IMR-90 (cell line): Measurements from ENCODE around the gene STRN4. TPM values are rescaled to one million over a fixed set of nuclear protein-coding genes. Genes with fewer than 3 reads are reported as not detected.

Experiments
- ATAC-seq: fragments of 200-7000 bp; cut with Tn5 transposase; 2 replicates; pipeline ENCODE4 v1.9.1; 2020; ENCODE audit warnings: low read depth, mild to moderate bottlenecking, moderate library complexity
- BruUV-seq: library from RNA; stranded (reverse); fragments of 400-500 nt; replicated peaks from 2 replicates; lab custom pipeline; 2021; lab: Mats Ljungman, UMichigan
- CTCF ChIA-PET: fragments of 300-600 bp; formaldehyde crosslinking; extraction: SDS; loops from one replicate; lab custom pipeline; 2021; ENCODE audit warnings: antibody characterized with exemption; lab: Yijun Ruan, JAX
- POLR2A ChIA-PET: fragments of 300-600 bp; sonication (Branson Sonifier 250); formaldehyde crosslinking; loops from one replicate; lab custom pipeline; 2022; ENCODE audit warnings: antibody characterized with exemption; ENCODE audit not compliant: unreplicated experiment; lab: Charles Lee
- DNase-seq: peaks from one replicate; pipeline ENCODE4 v3.0.0; 2013
- H2AFZ ChIP-seq: replicated peaks from 2 replicates; pipeline ENCODE3; 2013; ENCODE audit warnings: low read length, mild to moderate bottlenecking; ENCODE audit not compliant: poor library complexity
- H2AK5ac ChIP-seq: 2 replicates; pipeline ENCODE4 v1.6.1; 2013; ENCODE audit warnings: low read depth, low read length, inconsistent platforms
- H2AK9ac ChIP-seq: replicated peaks from 2 replicates; pipeline ENCODE3; 2013; ENCODE audit warnings: mild to moderate bottlenecking, low read depth, low read length, moderate library complexity; ENCODE audit not compliant: poor library complexity
- H2BK120ac ChIP-seq: 2 replicates; pipeline ENCODE4 v1.6.1; 2013; ENCODE audit warnings: low read depth, low read length, inconsistent platforms
- H2BK15ac ChIP-seq: 3 replicates; pipeline ENCODE4 v1.6.1; 2013; ENCODE audit warnings: low read depth, low read length, inconsistent platforms
- H2BK20ac ChIP-seq: 2 replicates; pipeline ENCODE4 v1.6.1; 2013; ENCODE audit warnings: low read depth, mild to moderate bottlenecking, inconsistent platforms, low read length, moderate library complexity
- H2BK5ac ChIP-seq: 2 replicates; pipeline ENCODE4 v1.6.1; 2013; ENCODE audit warnings: mild to moderate bottlenecking, low read depth, low read length, inconsistent platforms; ENCODE audit not compliant: poor library complexity, severe bottlenecking
- H3K14ac ChIP-seq: replicated peaks from 2 replicates; pipeline ENCODE4 v1.6.1; 2013; ENCODE audit warnings: low read depth, low read length, inconsistent platforms
- H3K18ac ChIP-seq: 2 replicates; pipeline ENCODE4 v1.6.1; 2013; ENCODE audit warnings: low read depth, low read length, control low read depth
- H3K23ac ChIP-seq: 2 replicates; pipeline ENCODE4 v1.6.1; 2013; ENCODE audit warnings: low read depth, low read length, inconsistent platforms
- H3K27ac ChIP-seq: 2 replicates; pipeline ENCODE4 v1.5.1; 2013; ENCODE audit warnings: mild to moderate bottlenecking, control low read depth, low read length; ENCODE audit not compliant: insufficient read depth
- H3K27me3 ChIP-seq: 2 replicates; pipeline ENCODE4 v1.6.1; 2013; ENCODE audit warnings: low read length; ENCODE audit not compliant: control insufficient read depth, insufficient read depth
- H3K36me3 ChIP-seq: 2 replicates; pipeline ENCODE4 v1.6.1; 2013; ENCODE audit warnings: low read length, mixed read lengths; ENCODE audit not compliant: control insufficient read depth, insufficient read depth
- H3K4ac ChIP-seq: 2 replicates; pipeline ENCODE4 v1.6.1; 2013; ENCODE audit warnings: low read depth, low read length, inconsistent platforms
- H3K4me1 ChIP-seq: 2 replicates; pipeline ENCODE4 v1.6.1; 2013; ENCODE audit warnings: low read length, mixed read lengths; ENCODE audit not compliant: control insufficient read depth, insufficient read depth
- H3K4me2 ChIP-seq: 2 replicates; pipeline ENCODE4 v1.6.1; 2013; ENCODE audit warnings: low read depth, mild to moderate bottlenecking, control low read depth, low read length, moderate library complexity
- H3K4me3 ChIP-seq: 2 replicates; pipeline ENCODE4 v1.5.1; 2013; ENCODE audit warnings: low read depth, mild to moderate bottlenecking, control low read depth, low read length, moderate library complexity; ENCODE audit not compliant: insufficient read depth
- H3K56ac ChIP-seq: 2 replicates; pipeline ENCODE4 v1.6.1; 2013; ENCODE audit warnings: low read length, inconsistent platforms; ENCODE audit not compliant: insufficient read depth; ENCODE audit errors: extremely low read depth
- H3K79me1 ChIP-seq, 2 experiments: 2 replicates each; pipeline ENCODE4 v1.6.1; 2013; ENCODE audit warnings: low read length in 2 of 2, inconsistent platforms in 1 of 2, low read depth in 1 of 2
- H3K9ac ChIP-seq: 2 replicates; pipeline ENCODE4 v1.6.1; 2013; ENCODE audit warnings: low read depth, low read length, control low read depth
- H3K9me1 ChIP-seq: 2 replicates; pipeline ENCODE4 v1.6.1; 2013; ENCODE audit warnings: low read length, inconsistent platforms; ENCODE audit not compliant: insufficient read depth
- H3K9me3 ChIP-seq: 2 replicates; pipeline ENCODE4 v1.6.1; 2013; ENCODE audit warnings: low read length; ENCODE audit not compliant: control insufficient read depth, insufficient read depth
- H4K20me1 ChIP-seq: 2 replicates; pipeline ENCODE4 v1.6.1; 2013; ENCODE audit warnings: low read length, inconsistent platforms; ENCODE audit not compliant: insufficient read depth
- H4K5ac ChIP-seq: 2 replicates; pipeline ENCODE4 v1.6.1; 2013; ENCODE audit warnings: mild to moderate bottlenecking, low read depth, low read length, control low read depth
- H4K8ac ChIP-seq, 2 experiments: 2 replicates each; pipeline ENCODE4 v1.6.1; 2013; ENCODE audit warnings: low read depth in 2 of 2, low read length in 2 of 2, control low read depth in 1 of 2, inconsistent platforms in 1 of 2
- H4K91ac ChIP-seq: 2 replicates; pipeline ENCODE4 v1.6.1; 2013; ENCODE audit warnings: low read depth, low read length, inconsistent platforms; ENCODE audit not compliant: insufficient read depth
- BHLHE40 ChIP-seq: fragments of 150-350 bp; IDR thresholded peaks from 2 replicates; pipeline ENCODE4 v1.6.1; 2016; ENCODE audit warnings: mild to moderate bottlenecking, low read depth, low read length
- CHD1 ChIP-seq: IDR thresholded peaks from 2 replicates; pipeline ENCODE4 v1.6.1; 2012; ENCODE audit warnings: low read depth, low read length, improper control_type of control experiment
- MXI1 ChIP-seq: IDR thresholded peaks from 2 replicates; pipeline ENCODE4 v1.6.1; 2012; ENCODE audit warnings: low read depth, mild to moderate bottlenecking, low read length, moderate library complexity, borderline replicate concordance
- NFE2L2 ChIP-seq: fragments of 150-350 bp; IDR thresholded peaks from 2 replicates; pipeline ENCODE4 v1.6.1; 2016; ENCODE audit warnings: low read depth, mild to moderate bottlenecking, low read length
- RAD21 ChIP-seq: IDR thresholded peaks from 2 replicates; pipeline ENCODE4 v1.6.1; 2012; ENCODE audit warnings: low read length, improper control_type of control experiment
- RFX5 ChIP-seq: IDR thresholded peaks from 2 replicates; pipeline ENCODE4 v1.8.0; 2012; ENCODE audit warnings: low read depth, mild to moderate bottlenecking, low read length, moderate library complexity
- SMC3 ChIP-seq: fragments of 150-350 bp; IDR thresholded peaks from 2 replicates; pipeline ENCODE4 v1.6.1; 2016; ENCODE audit warnings: low read depth, mild to moderate bottlenecking, antibody characterized with exemption, low read length, moderate library complexity
- WGBS, 2 experiments: methylation state at CpG; one replicate each; pipeline versions ENCODE4 v1.1.5 to v1.1.7; 2013; ENCODE audit warnings: missing lambda C conversion rate in 2 of 2; ENCODE audit not compliant: insufficient read length in 1 of 2; ENCODE audit errors: extremely low coverage in 2 of 2; 5-methylcytosine and 5-hydroxymethylcytosine counted together
- dilution Hi-C: fragments of 300-500 bp; cut with HindIII; formaldehyde crosslinking; loops from one replicate; pipeline ENCODE4 v1.14.3; 2018; ENCODE audit warnings: low sequenced_read_pairs; ENCODE audit not compliant: unreplicated experiment
- in situ Hi-C: fragments of 300-500 bp; cut with MboI; formaldehyde crosslinking; loops from 3 replicates; pipeline ENCODE4 v1.14.3; 2019; ENCODE audit warnings: low sequenced_read_pairs, inconsistent platforms, mixed read lengths
- intact Hi-C: fragments of 100-400 bp; cut with micrococcal nuclease; formaldehyde crosslinking; loops from 2 replicates; pipeline ENCODE4 v1.10.0; 2022
- polyA plus RNA-seq, 3 experiments: library from polyadenylated mRNA; depleted of rRNA; stranded (reverse); fragments of >200 nt; gene quantifications; 2 replicates each; pipeline ENCODE4 v1.2.3, GENCODE V29; 2012; ENCODE audit warnings: low replicate concordance in 1 of 3
- total RNA-seq: library from RNA; depleted of rRNA; stranded (reverse); fragments of >200 nt; gene quantifications from 2 replicates; pipeline ENCODE4 v1.2.3, GENCODE V29; 2012
- TF ChIP-seq, protein P1 (sequence below): conservative IDR thresholded peaks from 2 replicates; pipeline ENCODE4 v1.5.1; 2012; ENCODE audit warnings: mild to moderate bottlenecking, low read depth, low read length, improper control_type of control experiment

The STRN4 gene
- total and polyA plus RNA-seq, 2 of the 4 experiments (the other 2 are of a cell fraction): 36.7 to 112 TPM

- peaks cover 7% of the 10 kb centered on the region for H3K4me1 ChIP-seq
- DNase-seq: no peak
- CTCF ChIA-PET: no interaction called here
Measured at GRCh38 chr19:46714444-46715106, 31.7 kb downstream of the STRN4 start.

More at GRCh38 chr19:46714444-46715106, 31.7 kb downstream of the STRN4 start:
- Histone ChIP-seq H3K23ac (peak overlapping the region; percentile 89), H3K18ac (peak overlapping the region; percentile 27; the same call in 1 of the 2 replicates), H3K36me3 (peaks cover 7% of the 10 kb centered on the region), H2BK15ac (no peak overlapping the region; the same call in 2 of the 3 replicates), H3K9ac (peak overlapping the region; percentile 61), H3K9me3 (no peaks in the 10 kb centered on the region), H4K20me1 (peaks cover 2% of the 10 kb centered on the region; the same call in 1 of the 2 replicates), H3K4me2 (peak overlapping the region; percentile 96), H2BK20ac (peak overlapping the region; percentile 47; the same call in 1 of the 2 replicates), H2BK120ac (peak overlapping the region; percentile 64), H3K9me1 (no peaks in the 10 kb centered on the region), H3K27me3 (no peaks in the 10 kb centered on the region), H3K4me3 (peak overlapping the region; percentile 42), H2AK5ac (peak overlapping the region; percentile 47), H4K91ac (peak overlapping the region; percentile 74), H4K5ac (peak overlapping the region; percentile 61), H3K27ac (peak overlapping the region; percentile 45), H2AFZ (peak overlapping the region; percentile 85), H2BK5ac (peak overlapping the region; percentile 64), H3K14ac (peak overlapping the region; percentile 67), H3K4ac (peak overlapping the region; percentile 94), H3K79me1 (peaks cover 3 to 45% of the 10 kb centered on the region in 2 experiments), H2AK9ac (peak overlapping the region; percentile 99), H4K8ac (peak overlapping the region; percentile 85 to 88), H3K56ac (peak overlapping the region; percentile 55; the same call in 1 of the 2 replicates)
- intact Hi-C loops (no loop called here), in situ Hi-C loops (no loop called here), dilution Hi-C loops (no loop called here)
- no CpG with 5 or more reads among the region's 12 CpGs for WGBS, 2 experiments
- BruUV-seq: no TSS peak
- TF ChIP-seq RFX5 (no peak), SMC3 (no peak), BHLHE40 (no peak), CHD1 (no peak), NFE2L2 (no peak), MXI1 (no peak), RAD21 (no peak)
- TF ChIP-seq, protein P1, sequence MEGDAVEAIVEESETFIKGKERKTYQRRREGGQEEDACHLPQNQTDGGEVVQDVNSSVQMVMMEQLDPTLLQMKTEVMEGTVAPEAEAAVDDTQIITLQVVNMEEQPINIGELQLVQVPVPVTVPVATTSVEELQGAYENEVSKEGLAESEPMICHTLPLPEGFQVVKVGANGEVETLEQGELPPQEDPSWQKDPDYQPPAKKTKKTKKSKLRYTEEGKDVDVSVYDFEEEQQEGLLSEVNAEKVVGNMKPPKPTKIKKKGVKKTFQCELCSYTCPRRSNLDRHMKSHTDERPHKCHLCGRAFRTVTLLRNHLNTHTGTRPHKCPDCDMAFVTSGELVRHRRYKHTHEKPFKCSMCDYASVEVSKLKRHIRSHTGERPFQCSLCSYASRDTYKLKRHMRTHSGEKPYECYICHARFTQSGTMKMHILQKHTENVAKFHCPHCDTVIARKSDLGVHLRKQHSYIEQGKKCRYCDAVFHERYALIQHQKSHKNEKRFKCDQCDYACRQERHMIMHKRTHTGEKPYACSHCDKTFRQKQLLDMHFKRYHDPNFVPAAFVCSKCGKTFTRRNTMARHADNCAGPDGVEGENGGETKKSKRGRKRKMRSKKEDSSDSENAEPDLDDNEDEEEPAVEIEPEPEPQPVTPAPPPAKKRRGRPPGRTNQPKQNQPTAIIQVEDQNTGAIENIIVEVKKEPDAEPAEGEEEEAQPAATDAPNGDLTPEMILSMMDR: no peak
- POLR2A ChIA-PET: no interaction called here
- ATAC-seq: no peak
